Panc1 (cell line): ENCODE data around the gene PKNOX2.

Experiments
- POLR2AphosphoS5 ChIP-seq: IDR thresholded peaks from 2 replicates; pipeline ENCODE4 v1.6.1; 2012; ENCODE audit warnings: mild to moderate bottlenecking, low read depth, low read length, moderate library complexity
- TF ChIP-seq, protein P1 (sequence below): fragments of 450-650 bp; IDR thresholded peaks from 2 replicates; pipeline ENCODE4 v1.5.1; 2017; ENCODE audit warnings: mild to moderate bottlenecking

DNA sequence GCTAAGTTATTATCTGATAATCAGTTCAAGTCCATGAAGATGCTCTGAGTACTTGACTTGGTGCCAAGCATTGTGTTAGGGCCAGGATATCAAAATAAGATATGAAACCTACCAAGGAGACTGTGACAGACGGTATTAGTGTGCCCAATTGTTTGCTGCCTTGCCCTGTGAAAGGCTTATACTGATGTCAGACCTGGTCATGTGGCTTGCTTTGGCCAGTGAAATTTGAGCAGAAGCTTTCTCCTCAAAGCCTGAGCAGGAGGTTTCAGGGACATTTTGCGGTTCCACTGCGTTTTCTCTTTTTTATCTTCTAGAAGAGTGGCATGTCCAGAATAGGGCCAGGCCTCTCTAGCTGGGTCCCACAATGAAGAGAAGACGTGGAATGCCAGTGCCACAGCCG lies 15.8 kb upstream of the PKNOX2 start:
- TF ChIP-seq, protein P1, sequence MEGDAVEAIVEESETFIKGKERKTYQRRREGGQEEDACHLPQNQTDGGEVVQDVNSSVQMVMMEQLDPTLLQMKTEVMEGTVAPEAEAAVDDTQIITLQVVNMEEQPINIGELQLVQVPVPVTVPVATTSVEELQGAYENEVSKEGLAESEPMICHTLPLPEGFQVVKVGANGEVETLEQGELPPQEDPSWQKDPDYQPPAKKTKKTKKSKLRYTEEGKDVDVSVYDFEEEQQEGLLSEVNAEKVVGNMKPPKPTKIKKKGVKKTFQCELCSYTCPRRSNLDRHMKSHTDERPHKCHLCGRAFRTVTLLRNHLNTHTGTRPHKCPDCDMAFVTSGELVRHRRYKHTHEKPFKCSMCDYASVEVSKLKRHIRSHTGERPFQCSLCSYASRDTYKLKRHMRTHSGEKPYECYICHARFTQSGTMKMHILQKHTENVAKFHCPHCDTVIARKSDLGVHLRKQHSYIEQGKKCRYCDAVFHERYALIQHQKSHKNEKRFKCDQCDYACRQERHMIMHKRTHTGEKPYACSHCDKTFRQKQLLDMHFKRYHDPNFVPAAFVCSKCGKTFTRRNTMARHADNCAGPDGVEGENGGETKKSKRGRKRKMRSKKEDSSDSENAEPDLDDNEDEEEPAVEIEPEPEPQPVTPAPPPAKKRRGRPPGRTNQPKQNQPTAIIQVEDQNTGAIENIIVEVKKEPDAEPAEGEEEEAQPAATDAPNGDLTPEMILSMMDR = no peak
- no peak for TF ChIP-seq POLR2AphosphoS5
